ENCODE results near the gene ST14. TPM values are rescaled to one million over a fixed set of nuclear protein-coding genes. Genes with fewer than 3 reads are reported as not detected.
"Not testable (repeated sequence)": the region's sequence is repeated elsewhere in the genome, so short reads cannot be mapped to it uniquely, and the experiment has no call there.

Gene ST14
- total RNA-seq, 2 donors from 2014 or later: 537 to 604 TPM

DNA sequence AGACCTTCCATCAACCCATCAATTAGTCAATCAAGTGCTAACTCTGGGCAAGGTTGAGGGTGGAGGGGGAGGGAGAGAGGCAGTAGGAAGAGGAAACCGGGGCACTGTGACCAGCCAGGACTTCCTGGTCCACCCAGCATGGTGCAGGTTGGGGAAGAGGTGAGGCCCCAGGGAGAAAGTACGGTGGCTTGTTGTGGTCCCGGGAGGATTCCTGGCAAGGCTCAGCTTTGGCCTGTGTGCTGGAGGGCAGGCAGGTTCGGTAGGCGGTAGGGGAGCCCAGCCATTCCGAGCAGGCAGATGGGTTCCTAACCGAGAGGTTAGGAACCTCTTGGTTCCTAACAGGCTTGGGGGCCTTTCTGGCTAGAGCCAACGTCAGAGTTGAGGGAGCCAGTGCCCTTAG, 10.8 kb downstream of the ST14 start:
- Histone ChIP-seq H3K27ac (peak overlapping the region; percentile 66), H3K9me3 (no peaks in the 10 kb centered on the region), H3K27me3 (no peaks in the 10 kb centered on the region), H3K36me3 (no peaks in the 10 kb centered on the region), H3K4me3 (no peak overlapping the region), H3K9ac (ENCODE audit: low read depth in 2 of 2, low read length in 2 of 2) (peak overlapping the region in 1 of 2 donors; percentile 76), H3K4me1 (peaks cover 24% of the 10 kb centered on the region)
- TF ChIP-seq, protein P1, sequence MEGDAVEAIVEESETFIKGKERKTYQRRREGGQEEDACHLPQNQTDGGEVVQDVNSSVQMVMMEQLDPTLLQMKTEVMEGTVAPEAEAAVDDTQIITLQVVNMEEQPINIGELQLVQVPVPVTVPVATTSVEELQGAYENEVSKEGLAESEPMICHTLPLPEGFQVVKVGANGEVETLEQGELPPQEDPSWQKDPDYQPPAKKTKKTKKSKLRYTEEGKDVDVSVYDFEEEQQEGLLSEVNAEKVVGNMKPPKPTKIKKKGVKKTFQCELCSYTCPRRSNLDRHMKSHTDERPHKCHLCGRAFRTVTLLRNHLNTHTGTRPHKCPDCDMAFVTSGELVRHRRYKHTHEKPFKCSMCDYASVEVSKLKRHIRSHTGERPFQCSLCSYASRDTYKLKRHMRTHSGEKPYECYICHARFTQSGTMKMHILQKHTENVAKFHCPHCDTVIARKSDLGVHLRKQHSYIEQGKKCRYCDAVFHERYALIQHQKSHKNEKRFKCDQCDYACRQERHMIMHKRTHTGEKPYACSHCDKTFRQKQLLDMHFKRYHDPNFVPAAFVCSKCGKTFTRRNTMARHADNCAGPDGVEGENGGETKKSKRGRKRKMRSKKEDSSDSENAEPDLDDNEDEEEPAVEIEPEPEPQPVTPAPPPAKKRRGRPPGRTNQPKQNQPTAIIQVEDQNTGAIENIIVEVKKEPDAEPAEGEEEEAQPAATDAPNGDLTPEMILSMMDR (IDR thresholded peaks at IDR 0.05): no peak
- DNase-seq: peak; percentile 60
- intact Hi-C loops (cut with DNase I): no loop called here

DNA sequence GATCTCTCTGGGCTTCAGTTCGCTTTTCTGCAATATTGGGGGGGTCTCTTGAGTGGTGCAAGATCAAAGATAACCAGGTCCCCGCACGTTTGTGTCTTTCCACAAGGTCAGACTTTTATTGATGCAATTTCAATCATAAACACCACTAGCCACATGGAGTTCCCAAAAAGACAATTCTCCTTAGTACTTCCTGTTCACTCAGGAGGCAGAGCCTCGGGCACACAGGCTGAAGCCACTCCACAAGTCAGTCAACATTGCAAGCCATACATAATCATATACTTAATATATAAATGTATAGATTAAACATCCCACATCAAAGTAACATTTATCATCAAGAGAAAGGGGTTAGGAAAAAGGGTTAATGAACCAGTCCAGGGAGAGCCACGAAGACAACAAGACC, 12.0 kb downstream of the ST14 start:
- intact Hi-C loops (cut with DNase I): no loop called here
- Histone ChIP-seq H3K4me3 (no peak overlapping the region), H3K36me3 (no peaks in the 10 kb centered on the region), H3K27me3 (no peaks in the 10 kb centered on the region), H3K4me1 (peaks cover 24% of the 10 kb centered on the region), H3K9ac (ENCODE audit: low read depth in 2 of 2, low read length in 2 of 2) (peak overlapping the region in 1 of 2 donors; percentile 51), H3K27ac (peak overlapping the region; percentile 66), H3K9me3 (no peaks in the 10 kb centered on the region)
- TF ChIP-seq, protein P1 (IDR thresholded peaks at IDR 0.05): no peak
- no peak for DNase-seq

DNA sequence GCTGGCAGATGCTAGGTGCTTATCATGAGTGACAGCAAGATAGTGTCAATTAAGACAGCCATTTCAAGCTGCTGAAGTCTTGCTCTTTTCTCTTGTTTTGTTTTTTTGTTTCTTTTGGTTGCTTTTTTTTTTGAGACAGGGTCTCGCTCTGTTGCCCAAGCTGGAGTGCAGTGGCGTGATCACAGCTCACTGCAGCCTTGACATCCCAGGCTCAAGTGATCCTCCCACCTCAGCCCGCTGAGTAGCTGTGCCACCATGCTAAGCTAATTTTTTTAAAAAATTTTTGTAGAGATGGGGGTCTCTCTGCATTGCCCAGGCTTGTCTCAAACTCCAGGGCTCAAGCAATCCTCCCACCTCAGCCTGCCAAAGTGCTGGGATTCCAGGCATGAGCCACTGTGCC, 12.4 kb downstream of the ST14 start:
- H3K27me3 ChIP-seq; DNase-seq; H3K9me3 ChIP-seq; intact Hi-C loops (cut with DNase I); H3K4me3 ChIP-seq; H3K36me3 ChIP-seq: not testable (repeated sequence)
- Histone ChIP-seq H3K27ac (peak overlapping the region; percentile 66), H3K9ac (ENCODE audit: low read depth in 2 of 2, low read length in 2 of 2) (peak overlapping the region in 1 of 2 donors; percentile 51), H3K4me1 (peaks cover 21% of the 10 kb centered on the region)

DNA sequence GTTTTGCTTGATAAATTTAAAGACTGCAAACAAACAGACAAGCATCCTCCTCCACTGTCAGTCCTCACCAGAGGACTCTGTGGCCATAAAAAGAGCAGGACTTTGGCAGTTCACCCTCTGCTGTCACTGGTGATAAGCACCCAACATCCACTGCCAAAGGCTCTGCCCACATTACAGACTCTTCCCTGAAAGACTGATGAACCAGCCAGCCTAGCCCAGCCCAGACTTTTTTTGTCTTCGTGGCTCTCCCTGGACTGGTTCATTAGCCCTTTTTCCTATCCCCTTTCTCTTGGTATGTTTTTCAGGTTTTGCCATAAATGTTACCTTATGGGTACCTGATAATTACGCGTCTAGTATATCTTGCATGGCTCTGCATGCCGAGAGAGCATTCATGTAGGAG, 15.1 kb downstream of the ST14 start:
- H3K27ac ChIP-seq: no peak overlapping the region
- intact Hi-C loops (cut with DNase I): no loop called here
- TF ChIP-seq, protein P1 (IDR thresholded peaks at IDR 0.05): no peak

DNA sequence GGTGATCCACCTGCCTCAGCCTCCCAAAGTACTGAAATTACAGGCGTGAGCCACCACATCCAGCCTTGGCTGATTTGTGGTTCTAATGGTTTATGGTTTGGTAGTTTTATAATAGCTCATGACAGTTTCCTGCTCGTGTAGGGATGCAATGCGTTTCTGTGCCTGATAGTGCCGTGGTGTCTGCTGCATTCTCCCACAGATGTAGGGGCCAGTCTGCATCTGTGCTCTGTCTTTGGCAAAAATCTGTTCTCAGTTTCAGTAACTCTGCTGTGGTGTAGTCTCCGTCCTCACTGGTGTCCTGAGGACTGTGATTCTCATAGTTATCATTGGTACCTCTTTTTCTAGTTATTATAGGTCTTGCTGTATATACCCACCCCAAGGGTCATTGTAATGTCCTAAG, 16.3 kb downstream of the ST14 start:
- Histone ChIP-seq H3K27ac (no peak overlapping the region), H3K4me1 (peaks cover 28% of the 10 kb centered on the region), H3K9me3 (no peaks in the 10 kb centered on the region), H3K36me3 (no peaks in the 10 kb centered on the region), H3K4me3 (no peak overlapping the region), H3K9ac (ENCODE audit: low read depth in 2 of 2, low read length in 2 of 2) (no peak overlapping the region), H3K27me3 (no peaks in the 10 kb centered on the region)
- no peak for DNase-seq
- intact Hi-C loops (cut with DNase I): no loop called here
- TF ChIP-seq, protein P1 (IDR thresholded peaks at IDR 0.05): no peak

More for the DNA sequence above, 15.1 kb downstream of the ST14 start:
- H3K4me1 ChIP-seq: peaks cover 34% of the 10 kb centered on the region
- DNase-seq: no peak
- H3K4me3 ChIP-seq: no peak overlapping the region
- H3K36me3 ChIP-seq: no peaks in the 10 kb centered on the region
- H3K27me3 ChIP-seq: no peaks in the 10 kb centered on the region
- no peak overlapping the region for H3K9ac ChIP-seq (ENCODE audit: low read depth in 2 of 2, low read length in 2 of 2)
- H3K9me3 ChIP-seq: no peaks in the 10 kb centered on the region

DNA sequence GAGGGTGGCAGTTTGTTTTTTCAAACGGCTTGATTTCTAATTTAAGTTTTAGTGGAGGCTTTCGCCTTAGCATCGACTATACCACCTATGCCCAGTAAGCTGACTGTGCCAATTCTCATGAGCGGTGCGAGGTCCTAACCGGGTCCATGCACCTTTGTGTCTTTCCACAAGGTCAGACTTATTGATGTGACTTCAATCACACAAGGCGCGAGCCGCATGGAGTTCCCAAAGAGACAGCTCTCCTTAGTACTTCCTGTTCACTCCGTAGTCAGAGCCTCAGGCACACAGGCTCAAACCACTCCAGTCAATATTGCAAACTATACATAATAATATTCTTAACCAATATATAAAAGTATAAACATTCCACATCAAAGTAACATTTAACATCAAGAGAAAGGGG, 18.2 kb downstream of the ST14 start:
- TF ChIP-seq, protein P1 (IDR thresholded peaks at IDR 0.05): no peak
- Histone ChIP-seq H3K9me3 (no peaks in the 10 kb centered on the region), H3K27ac (peak overlapping the region; percentile 94), H3K4me1 (peaks cover 24% of the 10 kb centered on the region), H3K4me3 (no peak overlapping the region), H3K27me3 (no peaks in the 10 kb centered on the region), H3K9ac (ENCODE audit: low read depth in 2 of 2, low read length in 2 of 2) (peak overlapping the region in 1 of 2 donors; percentile 67), H3K36me3 (no peaks in the 10 kb centered on the region)
- DNase-seq: no peak
- intact Hi-C loops (cut with DNase I): no loop called here

Data from colonic mucosa (tissue), 4 donors.